ENCODE measurements around the gene ACAP2.
"Not testable (repeated sequence)": the region's sequence is repeated elsewhere in the genome, so short reads cannot be mapped to it uniquely, and the experiment has no call there.

Gene ACAP2

GRCh38 chr3:195468391-195468776 is 25.6 kb upstream of the ACAP2 start:
- DNase-seq, result peak in 1 of 2 donors; percentile 53
- H3K18ac ChIP-seq (ENCODE audit: low read length), result no peak overlapping the region
- H3K4me1 ChIP-seq (ENCODE audit: control insufficient read depth in 1 of 2, insufficient read depth in 2 of 2, low read length in 2 of 2), result no peaks in the 10 kb centered on the region
- no CpG with 5 or more reads among the region's 4 CpGs for WGBS (ENCODE audit: extremely low coverage, insufficient coverage, insufficient read length)
- H4K91ac ChIP-seq (ENCODE audit: low read depth, low read length), result no peak overlapping the region
- no peak overlapping the region for H2BK120ac ChIP-seq (ENCODE audit: insufficient read depth, low read length, poor library complexity)
- no peaks in the 10 kb centered on the region for H3K36me3 ChIP-seq (ENCODE audit: control insufficient read depth in 1 of 2, insufficient read depth in 2 of 2, low read length in 2 of 2)
- H4K12ac ChIP-seq (ENCODE audit: low read depth, low read length), result no peak overlapping the region
- H3K9ac ChIP-seq (ENCODE audit: low read length), result no peak overlapping the region
- H2AFZ ChIP-seq (ENCODE audit: insufficient read depth, low read length, poor library complexity), result no peak overlapping the region
- H3K27ac ChIP-seq (ENCODE audit: low read depth, low read length), result no peak overlapping the region
- no peak overlapping the region for H3K4me3 ChIP-seq (ENCODE audit: low read depth, low read length)
- no peak overlapping the region for H3K23ac ChIP-seq (ENCODE audit: low read length)
- H3K27me3 ChIP-seq (ENCODE audit: insufficient read depth, low read length), result no peaks in the 10 kb centered on the region
- no peaks in the 10 kb centered on the region for H3K79me1 ChIP-seq (ENCODE audit: low read length)
- H3K4me2 ChIP-seq (ENCODE audit: low read length), result no peak overlapping the region
- H2AK5ac ChIP-seq (ENCODE audit: low read length), result no peak overlapping the region
- no peak overlapping the region for H3K4ac ChIP-seq (ENCODE audit: low read depth, low read length)
- no peak overlapping the region for H2BK5ac ChIP-seq (ENCODE audit: low read depth, low read length, poor library complexity)
- H3K14ac ChIP-seq (ENCODE audit: low read length), result no peak overlapping the region
- H4K8ac ChIP-seq (ENCODE audit: low read depth, low read length), result no peak overlapping the region
- H3K79me2 ChIP-seq (ENCODE audit: control insufficient read depth, insufficient read depth, low read length, poor library complexity), result no peaks in the 10 kb centered on the region
- H2BK12ac ChIP-seq (ENCODE audit: low read length), result no peak overlapping the region
- peaks cover 1% of the 10 kb centered on the region for H3K9me3 ChIP-seq (ENCODE audit: insufficient read depth, low read depth, low read length)

- no peaks in the 10 kb centered on the region for H3K79me2 ChIP-seq (ENCODE audit: control insufficient read depth, insufficient read depth, low read length, poor library complexity)
- WGBS (ENCODE audit: extremely low coverage, insufficient coverage, insufficient read length), result no CpG with 5 or more reads among the region's 5 CpGs
- H2AFZ ChIP-seq (ENCODE audit: insufficient read depth, low read length, poor library complexity), result no peak overlapping the region
Observed at GRCh38 chr3:195467641-195468390, 25.0 kb upstream of the ACAP2 start.

GRCh38 chr3:195466251-195466650 is 23.4 kb upstream of the ACAP2 start:
- H3K14ac ChIP-seq (ENCODE audit: low read length), result no peak overlapping the region
- peaks cover 1% of the 10 kb centered on the region for H3K9me3 ChIP-seq (ENCODE audit: insufficient read depth, low read depth, low read length)
- no peaks in the 10 kb centered on the region for H3K79me2 ChIP-seq (ENCODE audit: control insufficient read depth, insufficient read depth, low read length, poor library complexity)
- no peaks in the 10 kb centered on the region for H3K27me3 ChIP-seq (ENCODE audit: insufficient read depth, low read length)
- H3K4me3 ChIP-seq (ENCODE audit: low read depth, low read length), result no peak overlapping the region
- H3K36me3 ChIP-seq (ENCODE audit: control insufficient read depth in 1 of 2, insufficient read depth in 2 of 2, low read length in 2 of 2), result no peaks in the 10 kb centered on the region
- H2BK5ac ChIP-seq (ENCODE audit: low read depth, low read length, poor library complexity), result no peak overlapping the region
- H4K8ac ChIP-seq (ENCODE audit: low read depth, low read length), result no peak overlapping the region
- no peak overlapping the region for H3K18ac ChIP-seq (ENCODE audit: low read length)
- no peaks in the 10 kb centered on the region for H3K4me1 ChIP-seq (ENCODE audit: control insufficient read depth in 1 of 2, insufficient read depth in 2 of 2, low read length in 2 of 2)
- no peaks in the 10 kb centered on the region for H3K79me1 ChIP-seq (ENCODE audit: low read length)
- H2AFZ ChIP-seq (ENCODE audit: insufficient read depth, low read length, poor library complexity), result no peak overlapping the region
- no peak overlapping the region for H3K23ac ChIP-seq (ENCODE audit: low read length)
- no peak for DNase-seq
- no peak overlapping the region for H4K91ac ChIP-seq (ENCODE audit: low read depth, low read length)
- no peak overlapping the region for H2BK12ac ChIP-seq (ENCODE audit: low read length)
- no peak overlapping the region for H3K4me2 ChIP-seq (ENCODE audit: low read length)
- no peak overlapping the region for H3K9ac ChIP-seq (ENCODE audit: low read length)
- no peak overlapping the region for H4K12ac ChIP-seq (ENCODE audit: low read depth, low read length)
- H2AK5ac ChIP-seq (ENCODE audit: low read length), result no peak overlapping the region
- WGBS (ENCODE audit: extremely low coverage, insufficient coverage, insufficient read length), result no CpG with 5 or more reads among the region's 4 CpGs
- no peak overlapping the region for H3K27ac ChIP-seq (ENCODE audit: low read depth, low read length)
- no peak overlapping the region for H3K4ac ChIP-seq (ENCODE audit: low read depth, low read length)
- no peak overlapping the region for H2BK120ac ChIP-seq (ENCODE audit: insufficient read depth, low read length, poor library complexity)

More at GRCh38 chr3:195467641-195468390, 25.0 kb upstream of the ACAP2 start:
- Histone ChIP-seq H2AK5ac (ENCODE audit: low read length) (no peak overlapping the region), H3K4ac (ENCODE audit: low read depth, low read length) (no peak overlapping the region), H3K9ac (ENCODE audit: low read length) (no peak overlapping the region), H3K9me3 (ENCODE audit: insufficient read depth, low read depth, low read length) (peaks cover 1% of the 10 kb centered on the region), H3K27me3 (ENCODE audit: insufficient read depth, low read length) (no peaks in the 10 kb centered on the region), H4K8ac (ENCODE audit: low read depth, low read length) (no peak overlapping the region), H3K79me1 (ENCODE audit: low read length) (no peaks in the 10 kb centered on the region), H3K4me3 (ENCODE audit: low read depth, low read length) (no peak overlapping the region), H3K23ac (ENCODE audit: low read length) (no peak overlapping the region), H3K4me1 (ENCODE audit: control insufficient read depth in 1 of 2, insufficient read depth in 2 of 2, low read length in 2 of 2) (no peaks in the 10 kb centered on the region), H2BK5ac (ENCODE audit: low read depth, low read length, poor library complexity) (no peak overlapping the region), H2BK12ac (ENCODE audit: low read length) (no peak overlapping the region), H2BK120ac (ENCODE audit: insufficient read depth, low read length, poor library complexity) (no peak overlapping the region), H3K18ac (ENCODE audit: low read length) (no peak overlapping the region), H4K12ac (ENCODE audit: low read depth, low read length) (no peak overlapping the region), H3K4me2 (ENCODE audit: low read length) (no peak overlapping the region), H3K27ac (ENCODE audit: low read depth, low read length) (no peak overlapping the region), H3K36me3 (ENCODE audit: control insufficient read depth in 1 of 2, insufficient read depth in 2 of 2, low read length in 2 of 2) (no peaks in the 10 kb centered on the region), H3K14ac (ENCODE audit: low read length) (no peak overlapping the region), H4K91ac (ENCODE audit: low read depth, low read length) (no peak overlapping the region)
- peak; percentile 69 to 96 for DNase-seq

- not testable (repeated sequence) for H2BK120ac ChIP-seq (ENCODE audit: insufficient read depth, low read length, poor library complexity); H2AFZ ChIP-seq (ENCODE audit: insufficient read depth, low read length, poor library complexity); H3K18ac ChIP-seq (ENCODE audit: low read length); H4K8ac ChIP-seq (ENCODE audit: low read depth, low read length); H2BK12ac ChIP-seq (ENCODE audit: low read length); H3K4me1 ChIP-seq (ENCODE audit: control insufficient read depth in 1 of 2, insufficient read depth in 2 of 2, low read length in 2 of 2); H3K14ac ChIP-seq (ENCODE audit: low read length); H3K4ac ChIP-seq (ENCODE audit: low read depth, low read length); H3K23ac ChIP-seq (ENCODE audit: low read length); H3K4me3 ChIP-seq (ENCODE audit: low read depth, low read length); H3K9ac ChIP-seq (ENCODE audit: low read length); H3K79me1 ChIP-seq (ENCODE audit: low read length); H4K91ac ChIP-seq (ENCODE audit: low read depth, low read length); DNase-seq; H3K27me3 ChIP-seq (ENCODE audit: insufficient read depth, low read length); H3K27ac ChIP-seq (ENCODE audit: low read depth, low read length); H2AK5ac ChIP-seq (ENCODE audit: low read length); H3K4me2 ChIP-seq (ENCODE audit: low read length); H3K79me2 ChIP-seq (ENCODE audit: control insufficient read depth, insufficient read depth, low read length, poor library complexity); H4K12ac ChIP-seq (ENCODE audit: low read depth, low read length); H2BK5ac ChIP-seq (ENCODE audit: low read depth, low read length, poor library complexity); H3K9me3 ChIP-seq (ENCODE audit: insufficient read depth, low read depth, low read length); H3K36me3 ChIP-seq (ENCODE audit: control insufficient read depth in 1 of 2, insufficient read depth in 2 of 2, low read length in 2 of 2)
- no CpG with 5 or more reads among the region's 6 CpGs for WGBS (ENCODE audit: extremely low coverage, insufficient coverage, insufficient read length)
Observed at GRCh38 chr3:195462922-195463321, 20.1 kb upstream of the ACAP2 start.
